ENCODE results near the gene PACRG.

The PACRG gene

GRCh38 chr6:163287626-163288025 is 559.9 kb downstream of the PACRG start:
- H4K91ac ChIP-seq (ENCODE audit: low read length), result no peak overlapping the region
- H3K4me3 ChIP-seq (ENCODE audit: insufficient read depth in 1 of 2, low read depth in 1 of 2, low read length in 2 of 2), result no peak overlapping the region
- H3K79me1 ChIP-seq (replicated peaks; ENCODE audit: low read length, poor library complexity, severe bottlenecking), result no peaks in the 10 kb centered on the region
- DNase-seq, result no peak
- no peak overlapping the region for H3K14ac ChIP-seq (ENCODE audit: low read length in 2 of 2)
- no peak overlapping the region for H2BK120ac ChIP-seq (ENCODE audit: low read depth, low read length)
- H2BK15ac ChIP-seq (ENCODE audit: low read depth, poor library complexity, severe bottlenecking), result no peak overlapping the region
- no peak overlapping the region for H4K8ac ChIP-seq (ENCODE audit: low read length)
- H3K4me1 ChIP-seq (ENCODE audit: control insufficient read depth, insufficient read depth, low read depth, low read length), result peaks cover 2% of the 10 kb centered on the region
- no peaks in the 10 kb centered on the region for H3K27me3 ChIP-seq (ENCODE audit: control insufficient read depth in 1 of 2, insufficient read depth in 1 of 2, low read length in 2 of 2)
- H2AFZ ChIP-seq (ENCODE audit: low read depth, low read length), result no peak overlapping the region
- no peak overlapping the region for H2BK5ac ChIP-seq (ENCODE audit: low read depth, low read length, poor library complexity, severe bottlenecking)
- H3K23ac ChIP-seq (ENCODE audit: low read length in 2 of 2), result no peak overlapping the region
- no peaks in the 10 kb centered on the region for H3K9me3 ChIP-seq (ENCODE audit: control insufficient read depth, low read length)
- WGBS, result 100% methylated on average over 4 of the region's 8 CpGs
- H3K36me3 ChIP-seq (ENCODE audit: control insufficient read depth in 1 of 2, insufficient read depth in 2 of 2, low read depth in 1 of 2, low read length in 2 of 2), result no peaks in the 10 kb centered on the region
- no peak overlapping the region for H3K18ac ChIP-seq (ENCODE audit: low read depth in 1 of 2, low read length in 2 of 2)
- H3K4me2 ChIP-seq (ENCODE audit: low read length, poor library complexity, severe bottlenecking), result no peak overlapping the region
- no peak overlapping the region for H3K9ac ChIP-seq (ENCODE audit: low read length)
- no peak overlapping the region for H3K4ac ChIP-seq (ENCODE audit: low read depth in 1 of 2, low read length in 2 of 2)
- no peak overlapping the region for H3K27ac ChIP-seq (ENCODE audit: low read length, poor library complexity, severe bottlenecking)
- H2AK5ac ChIP-seq (ENCODE audit: low read length, severe bottlenecking), result no peak overlapping the region
- no peak overlapping the region for H2BK12ac ChIP-seq (ENCODE audit: low read length in 2 of 2)

GRCh38 chr6:163288066-163288465 is 560.3 kb downstream of the PACRG start:
- Histone ChIP-seq H2BK12ac (ENCODE audit: low read length in 2 of 2) (no peak overlapping the region), H2AK5ac (ENCODE audit: low read length, severe bottlenecking) (no peak overlapping the region), H2AFZ (ENCODE audit: low read depth, low read length) (no peak overlapping the region), H3K9ac (ENCODE audit: low read length) (no peak overlapping the region), H3K4me2 (ENCODE audit: low read length, poor library complexity, severe bottlenecking) (no peak overlapping the region), H3K27me3 (ENCODE audit: control insufficient read depth in 1 of 2, insufficient read depth in 1 of 2, low read length in 2 of 2) (no peaks in the 10 kb centered on the region), H3K18ac (ENCODE audit: low read depth in 1 of 2, low read length in 2 of 2) (no peak overlapping the region), H3K36me3 (ENCODE audit: control insufficient read depth in 1 of 2, insufficient read depth in 2 of 2, low read depth in 1 of 2, low read length in 2 of 2) (no peaks in the 10 kb centered on the region), H3K4me1 (ENCODE audit: control insufficient read depth, insufficient read depth, low read depth, low read length) (peaks cover 2% of the 10 kb centered on the region), H3K23ac (ENCODE audit: low read length in 2 of 2) (no peak overlapping the region), H2BK120ac (ENCODE audit: low read depth, low read length) (no peak overlapping the region), H3K4me3 (ENCODE audit: insufficient read depth in 1 of 2, low read depth in 1 of 2, low read length in 2 of 2) (no peak overlapping the region), H4K91ac (ENCODE audit: low read length) (no peak overlapping the region), H2BK15ac (ENCODE audit: low read depth, poor library complexity, severe bottlenecking) (no peak overlapping the region), H3K4ac (ENCODE audit: low read depth in 1 of 2, low read length in 2 of 2) (no peak overlapping the region), H3K9me3 (ENCODE audit: control insufficient read depth, low read length) (no peaks in the 10 kb centered on the region), H2BK5ac (ENCODE audit: low read depth, low read length, poor library complexity, severe bottlenecking) (no peak overlapping the region), H3K14ac (ENCODE audit: low read length in 2 of 2) (no peak overlapping the region), H4K8ac (ENCODE audit: low read length) (no peak overlapping the region), H3K79me1 (replicated peaks; ENCODE audit: low read length, poor library complexity, severe bottlenecking) (no peaks in the 10 kb centered on the region), H3K27ac (ENCODE audit: low read length, poor library complexity, severe bottlenecking) (no peak overlapping the region)
- DNase-seq, result no peak
- 97% methylated on average over 8 of the region's 8 CpGs for WGBS

GRCh38 chr6:163288915-163289314 is 561.1 kb downstream of the PACRG start:
- H3K9ac ChIP-seq (ENCODE audit: low read length), result no peak overlapping the region
- H3K23ac ChIP-seq (ENCODE audit: low read length in 2 of 2), result no peak overlapping the region
- no peaks in the 10 kb centered on the region for H3K9me3 ChIP-seq (ENCODE audit: control insufficient read depth, low read length)
- no peak overlapping the region for H2AK5ac ChIP-seq (ENCODE audit: low read length, severe bottlenecking)
- DNase-seq, result no peak
- H2BK12ac ChIP-seq (ENCODE audit: low read length in 2 of 2), result no peak overlapping the region
- no peaks in the 10 kb centered on the region for H3K79me1 ChIP-seq (replicated peaks; ENCODE audit: low read length, poor library complexity, severe bottlenecking)
- no peak overlapping the region for H3K18ac ChIP-seq (ENCODE audit: low read depth in 1 of 2, low read length in 2 of 2)
- no peak overlapping the region for H3K4me3 ChIP-seq (ENCODE audit: insufficient read depth in 1 of 2, low read depth in 1 of 2, low read length in 2 of 2)
- H3K4me2 ChIP-seq (ENCODE audit: low read length, poor library complexity, severe bottlenecking), result no peak overlapping the region
- no peaks in the 10 kb centered on the region for H3K27me3 ChIP-seq (ENCODE audit: control insufficient read depth in 1 of 2, insufficient read depth in 1 of 2, low read length in 2 of 2)
- H2BK120ac ChIP-seq (ENCODE audit: low read depth, low read length), result no peak overlapping the region
- no peak overlapping the region for H4K8ac ChIP-seq (ENCODE audit: low read length)
- H2AFZ ChIP-seq (ENCODE audit: low read depth, low read length), result no peak overlapping the region
- no peaks in the 10 kb centered on the region for H3K36me3 ChIP-seq (ENCODE audit: control insufficient read depth in 1 of 2, insufficient read depth in 2 of 2, low read depth in 1 of 2, low read length in 2 of 2)
- no peak overlapping the region for H2BK5ac ChIP-seq (ENCODE audit: low read depth, low read length, poor library complexity, severe bottlenecking)
- peaks cover 2% of the 10 kb centered on the region for H3K4me1 ChIP-seq (ENCODE audit: control insufficient read depth, insufficient read depth, low read depth, low read length)
- no peak overlapping the region for H4K91ac ChIP-seq (ENCODE audit: low read length)
- H3K14ac ChIP-seq (ENCODE audit: low read length in 2 of 2), result no peak overlapping the region
- H2BK15ac ChIP-seq (ENCODE audit: low read depth, poor library complexity, severe bottlenecking), result no peak overlapping the region
- H3K4ac ChIP-seq (ENCODE audit: low read depth in 1 of 2, low read length in 2 of 2), result no peak overlapping the region
- WGBS, result 97% methylated on average over 10 of the region's 11 CpGs
- H3K27ac ChIP-seq (ENCODE audit: low read length, poor library complexity, severe bottlenecking), result no peak overlapping the region

GRCh38 chr6:163289447-163289846 is 561.7 kb downstream of the PACRG start:
- WGBS, result 100% methylated on average over 3 of the region's 4 CpGs
- Histone ChIP-seq H3K4ac (ENCODE audit: low read depth in 1 of 2, low read length in 2 of 2) (no peak overlapping the region), H4K8ac (ENCODE audit: low read length) (no peak overlapping the region), H3K27me3 (ENCODE audit: control insufficient read depth in 1 of 2, insufficient read depth in 1 of 2, low read length in 2 of 2) (no peaks in the 10 kb centered on the region), H3K4me2 (ENCODE audit: low read length, poor library complexity, severe bottlenecking) (no peak overlapping the region), H2AFZ (ENCODE audit: low read depth, low read length) (no peak overlapping the region), H3K14ac (ENCODE audit: low read length in 2 of 2) (no peak overlapping the region), H3K18ac (ENCODE audit: low read depth in 1 of 2, low read length in 2 of 2) (no peak overlapping the region), H2AK5ac (ENCODE audit: low read length, severe bottlenecking) (no peak overlapping the region), H3K23ac (ENCODE audit: low read length in 2 of 2) (no peak overlapping the region), H3K4me1 (ENCODE audit: control insufficient read depth, insufficient read depth, low read depth, low read length) (no peaks in the 10 kb centered on the region), H2BK12ac (ENCODE audit: low read length in 2 of 2) (no peak overlapping the region), H2BK5ac (ENCODE audit: low read depth, low read length, poor library complexity, severe bottlenecking) (no peak overlapping the region), H3K36me3 (ENCODE audit: control insufficient read depth in 1 of 2, insufficient read depth in 2 of 2, low read depth in 1 of 2, low read length in 2 of 2) (no peaks in the 10 kb centered on the region), H4K91ac (ENCODE audit: low read length) (no peak overlapping the region), H3K79me1 (replicated peaks; ENCODE audit: low read length, poor library complexity, severe bottlenecking) (no peaks in the 10 kb centered on the region), H2BK15ac (ENCODE audit: low read depth, poor library complexity, severe bottlenecking) (no peak overlapping the region), H3K9me3 (ENCODE audit: control insufficient read depth, low read length) (no peaks in the 10 kb centered on the region), H3K27ac (ENCODE audit: low read length, poor library complexity, severe bottlenecking) (no peak overlapping the region), H3K4me3 (ENCODE audit: insufficient read depth in 1 of 2, low read depth in 1 of 2, low read length in 2 of 2) (no peak overlapping the region), H2BK120ac (ENCODE audit: low read depth, low read length) (no peak overlapping the region), H3K9ac (ENCODE audit: low read length) (no peak overlapping the region)
- DNase-seq, result no peak
